ENCODE data around the gene NT5C3B. TPM values are rescaled to one million over a fixed set of nuclear protein-coding genes. Genes with fewer than 3 reads are reported as not detected.

Gene NT5C3B
- total and polyA plus RNA-seq, 2 donors (not counting 1 experiment from before 2014, with no cell fraction given), result 49.6 to 50.1 TPM

DNA sequence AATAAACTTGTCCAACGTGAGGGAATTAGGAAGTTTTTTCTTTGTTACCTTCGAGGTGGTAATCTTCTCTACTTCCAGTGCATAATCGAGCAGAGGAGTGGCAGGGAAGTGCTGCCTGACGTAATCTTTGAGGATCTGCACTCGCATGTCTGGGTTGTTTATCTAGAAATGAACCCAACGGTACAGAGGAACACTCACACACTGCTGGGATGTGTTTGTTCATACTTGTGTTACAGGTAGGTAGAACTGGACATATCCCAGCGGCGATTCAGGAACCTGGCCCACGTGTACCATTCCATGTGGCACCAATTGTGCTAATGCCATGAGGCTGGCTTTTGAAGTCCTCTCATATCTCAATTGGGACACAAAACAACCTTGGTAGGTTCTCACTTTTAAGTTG, 33.4 kb upstream of the NT5C3B start:
- no peak overlapping the region for H3K4me3 ChIP-seq (ENCODE audit: control extremely low read depth in 1 of 5, extremely low read depth in 1 of 5, insufficient read depth in 1 of 5, low read depth in 2 of 5, low read length in 4 of 5)
- H3K4me3 Mint-ChIP-seq, result no peak overlapping the region

DNA sequence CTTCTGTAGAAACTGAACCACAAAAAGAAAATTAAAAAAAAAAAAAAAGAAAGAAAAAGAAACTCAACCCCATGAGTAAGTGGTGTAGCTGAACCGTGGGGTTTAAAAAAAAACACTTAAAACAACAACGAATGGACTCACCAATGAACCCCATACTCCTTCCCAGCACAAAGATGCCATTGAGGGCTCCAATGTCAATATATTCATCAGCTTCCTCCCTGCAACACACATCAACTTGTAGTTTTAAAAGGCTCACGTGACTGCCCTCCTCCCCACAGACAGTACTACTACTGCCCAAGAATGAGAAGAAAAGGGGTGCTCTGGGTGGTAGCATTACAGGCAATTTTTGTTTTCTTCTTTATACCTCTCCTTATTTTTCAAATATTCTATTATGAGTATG, 32.5 kb upstream of the NT5C3B start:
- no peak for ATAC-seq (ENCODE audit: low read depth)
- TF ChIP-seq, protein P1, sequence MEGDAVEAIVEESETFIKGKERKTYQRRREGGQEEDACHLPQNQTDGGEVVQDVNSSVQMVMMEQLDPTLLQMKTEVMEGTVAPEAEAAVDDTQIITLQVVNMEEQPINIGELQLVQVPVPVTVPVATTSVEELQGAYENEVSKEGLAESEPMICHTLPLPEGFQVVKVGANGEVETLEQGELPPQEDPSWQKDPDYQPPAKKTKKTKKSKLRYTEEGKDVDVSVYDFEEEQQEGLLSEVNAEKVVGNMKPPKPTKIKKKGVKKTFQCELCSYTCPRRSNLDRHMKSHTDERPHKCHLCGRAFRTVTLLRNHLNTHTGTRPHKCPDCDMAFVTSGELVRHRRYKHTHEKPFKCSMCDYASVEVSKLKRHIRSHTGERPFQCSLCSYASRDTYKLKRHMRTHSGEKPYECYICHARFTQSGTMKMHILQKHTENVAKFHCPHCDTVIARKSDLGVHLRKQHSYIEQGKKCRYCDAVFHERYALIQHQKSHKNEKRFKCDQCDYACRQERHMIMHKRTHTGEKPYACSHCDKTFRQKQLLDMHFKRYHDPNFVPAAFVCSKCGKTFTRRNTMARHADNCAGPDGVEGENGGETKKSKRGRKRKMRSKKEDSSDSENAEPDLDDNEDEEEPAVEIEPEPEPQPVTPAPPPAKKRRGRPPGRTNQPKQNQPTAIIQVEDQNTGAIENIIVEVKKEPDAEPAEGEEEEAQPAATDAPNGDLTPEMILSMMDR (IDR thresholded peaks at IDR 0.05), result no peak
- no peak for TF ChIP-seq EZH2 (IDR thresholded peaks at IDR 0.05; ENCODE audit: borderline replicate concordance, insufficient read depth, low read depth, low read length, poor library complexity, severe bottlenecking)
- Mint-ChIP-seq H3K9me3 (ENCODE audit: insufficient read depth) (no peaks in the 10 kb centered on the region), H3K27me3 (no peaks in the 10 kb centered on the region), H3K4me1 (peaks cover 6% of the 10 kb centered on the region), H3K27ac (no peak overlapping the region), H3K4me3 (no peak overlapping the region)
- WGBS (ENCODE audit: insufficient coverage), result 80% methylated on average over 1 of the region's 3 CpGs
- CTCF ChIA-PET, result interaction anchor here (0.6 to 0.8 kb wide), 2 partner anchors 69 to 199 kb away, joined by 3 to 4 read pairs; no protein-coding TSS in a partner anchor
- H3K36me3 ChIP-seq (replicated peaks in 1 of 2; ENCODE audit: control extremely low read depth in 1 of 2, control insufficient read depth in 1 of 2, extremely low read depth in 1 of 2, insufficient read depth in 2 of 2, low read length in 1 of 2), result peaks cover 0 to 38% of the 10 kb centered on the region in 2 experiments
- no peaks in the 10 kb centered on the region for H3K27me3 ChIP-seq (replicated peaks in 1 of 4; ENCODE audit: control extremely low read depth in 1 of 4, control insufficient read depth in 3 of 4, insufficient read depth in 4 of 4, low read length in 3 of 4)
- peaks cover 22% of the 10 kb centered on the region for H3K79me2 ChIP-seq (ENCODE audit: control insufficient read depth, insufficient read depth, low read length)
- intact Hi-C loops (cut with micrococcal nuclease), result no loop called here
- H2AFZ ChIP-seq (ENCODE audit: insufficient read depth, low read depth, low read length, poor library complexity, severe bottlenecking), result no peak overlapping the region
- no peak overlapping the region for H3K4me3 ChIP-seq (ENCODE audit: control extremely low read depth in 1 of 5, extremely low read depth in 1 of 5, insufficient read depth in 1 of 5, low read depth in 2 of 5, low read length in 4 of 5)
- H3K27ac ChIP-seq (ENCODE audit: low read length in 2 of 2), result no peak overlapping the region
- peaks cover 12 to 14% of the 10 kb centered on the region in 2 donors for H3K4me1 ChIP-seq (ENCODE audit: control insufficient read depth in 2 of 2, insufficient read depth in 2 of 2, low read length in 2 of 2)
- POLR2A ChIA-PET, result no interaction called here
- peaks cover 11% of the 10 kb centered on the region for H4K20me1 ChIP-seq (ENCODE audit: control insufficient read depth, insufficient read depth, low read length, poor library complexity, severe bottlenecking)
- DNase-seq, result no peak
- H3K4me2 ChIP-seq (replicated peaks; ENCODE audit: low read depth, low read length, poor library complexity, severe bottlenecking), result no peak overlapping the region
- H3K9ac ChIP-seq (ENCODE audit: low read length), result no peak overlapping the region
- no peaks in the 10 kb centered on the region for H3K9me3 ChIP-seq (ENCODE audit: control extremely low read depth in 1 of 3, control insufficient read depth in 2 of 3, insufficient read depth in 1 of 3, low read length in 2 of 3)

More for the DNA sequence above, 33.4 kb upstream of the NT5C3B start:
- peaks cover 2% of the 10 kb centered on the region for H4K20me1 ChIP-seq (ENCODE audit: control insufficient read depth, insufficient read depth, low read length, poor library complexity, severe bottlenecking)
- Mint-ChIP-seq H3K9me3 (ENCODE audit: insufficient read depth) (no peaks in the 10 kb centered on the region), H3K4me1 (peaks cover 6% of the 10 kb centered on the region), H3K27me3 (no peaks in the 10 kb centered on the region), H3K27ac (no peak overlapping the region)
- no peak for TF ChIP-seq EZH2 (IDR thresholded peaks at IDR 0.05; ENCODE audit: borderline replicate concordance, insufficient read depth, low read depth, low read length, poor library complexity, severe bottlenecking)
- TF ChIP-seq, protein P1 (IDR thresholded peaks at IDR 0.05), result no peak
- H3K36me3 ChIP-seq (replicated peaks in 1 of 2; ENCODE audit: control extremely low read depth in 1 of 2, control insufficient read depth in 1 of 2, extremely low read depth in 1 of 2, insufficient read depth in 2 of 2, low read length in 1 of 2), result peaks cover 0 to 43% of the 10 kb centered on the region in 2 experiments
- DNase-seq, result no peak
- H3K9me3 ChIP-seq (ENCODE audit: control extremely low read depth in 1 of 3, control insufficient read depth in 2 of 3, insufficient read depth in 1 of 3, low read length in 2 of 3), result no peaks in the 10 kb centered on the region
- H3K4me2 ChIP-seq (replicated peaks; ENCODE audit: low read depth, low read length, poor library complexity, severe bottlenecking), result no peak overlapping the region
- H3K9ac ChIP-seq (ENCODE audit: low read length), result no peak overlapping the region
- no peak overlapping the region for H3K27ac ChIP-seq (ENCODE audit: low read length in 2 of 2)
- no peak overlapping the region for H2AFZ ChIP-seq (ENCODE audit: insufficient read depth, low read depth, low read length, poor library complexity, severe bottlenecking)
- H3K79me2 ChIP-seq (ENCODE audit: control insufficient read depth, insufficient read depth, low read length), result peaks cover 14% of the 10 kb centered on the region
- 95% methylated on average over 9 of the region's 9 CpGs for WGBS (ENCODE audit: insufficient coverage)
- CTCF ChIA-PET, result no interaction called here
- H3K4me1 ChIP-seq (ENCODE audit: control insufficient read depth in 2 of 2, insufficient read depth in 2 of 2, low read length in 2 of 2), result peaks cover 4 to 5% of the 10 kb centered on the region in 2 donors
- H3K27me3 ChIP-seq (replicated peaks in 1 of 4; ENCODE audit: control extremely low read depth in 1 of 4, control insufficient read depth in 3 of 4, insufficient read depth in 4 of 4, low read length in 3 of 4), result no peaks in the 10 kb centered on the region
- POLR2A ChIA-PET, result no interaction called here
- no peak for ATAC-seq (ENCODE audit: low read depth)
- intact Hi-C loops (cut with micrococcal nuclease), result no loop called here
